SK-N-MC (cell line): Measurements from ENCODE around the gene ARHGEF1.

Experiments
- EZH2 ChIP-seq: fragments of 200-600 bp; sonication (generic); IDR thresholded peaks from one replicate; pipeline ENCODE4 v1.6.1; 2017; ENCODE audit warnings: antibody characterized with exemption
- FOXP2 ChIP-seq: optimal IDR thresholded peaks from 2 replicates; pipeline ENCODE3; 2011; ENCODE audit warnings: mild to moderate bottlenecking, moderate library complexity; ENCODE audit not compliant: insufficient read depth; ENCODE audit errors: extremely low read length, control extremely low read depth
- POLR2AphosphoS5 ChIP-seq: IDR thresholded peaks from 2 replicates; pipeline ENCODE4 v1.6.1; 2012; ENCODE audit warnings: mild to moderate bottlenecking, low read depth, low read length, borderline replicate concordance

DNA sequence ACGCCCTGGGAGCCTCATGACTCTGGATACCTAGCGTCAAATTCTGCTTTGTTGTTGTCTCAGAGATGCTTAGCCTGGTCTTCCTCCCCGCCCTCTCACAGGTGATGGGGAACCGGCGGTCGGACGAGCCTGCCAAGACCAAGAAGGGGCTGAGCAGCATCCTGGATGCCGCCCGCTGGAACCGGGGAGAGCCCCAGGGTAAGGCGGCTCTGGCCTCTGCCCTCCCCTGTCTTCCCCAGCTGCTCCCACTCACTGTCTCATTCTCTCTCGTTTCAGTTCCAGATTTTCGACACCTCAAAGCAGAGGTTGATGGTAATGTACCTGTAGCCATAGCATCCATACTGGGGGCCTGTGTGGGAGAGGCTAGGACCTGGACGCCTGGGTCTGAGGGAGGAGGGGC is 11.4 kb downstream of the ARHGEF1 start:
- TF ChIP-seq POLR2AphosphoS5 (no peak), EZH2 (no peak), FOXP2 (no peak)
